ENCODE results near the gene SLC22A6. TPM values are rescaled to one million over a fixed set of nuclear protein-coding genes. Genes with fewer than 3 reads are reported as not detected.

Gene SLC22A6
- total and polyA plus RNA-seq, 3 experiments from 2014 or later: not detected

GRCh38 chr11:63001456-63001855, 16.7 kb upstream of the SLC22A6 start:
- Mint-ChIP-seq H3K4me1 (no peaks in the 10 kb centered on the region), H3K9me3 (no peaks in the 10 kb centered on the region), H3K4me3 (no peak overlapping the region), H3K27ac (no peak overlapping the region), H3K36me3 (peaks cover 0 to 3% (median 0%) of the 10 kb centered on the region in 3 donors), H3K27me3 (peaks cover 9 to 16% of the 10 kb centered on the region in 2 donors)
- CTCF ChIA-PET: no interaction called here
- no peak overlapping the region for H3K4me3 ChIP-seq (ENCODE audit: low read length)
- no peaks in the 10 kb centered on the region for H3K4me1 ChIP-seq (ENCODE audit: insufficient read depth, low read length)
- no peaks in the 10 kb centered on the region for H3K9me3 ChIP-seq (ENCODE audit: low read length)
- H3K27me3 ChIP-seq (ENCODE audit: insufficient read depth, low read length, poor library complexity, severe bottlenecking): no peaks in the 10 kb centered on the region
- H3K36me3 ChIP-seq (ENCODE audit: insufficient read depth, low read length): no peaks in the 10 kb centered on the region
- POLR2A ChIA-PET: no interaction called here
- DNase-seq: no peak
- no peak overlapping the region for H3K27ac ChIP-seq (ENCODE audit: low read depth, low read length)

GRCh38 chr11:62999649-63000048, 14.9 kb upstream of the SLC22A6 start:
- H3K27me3 Mint-ChIP-seq: peaks cover 17 to 31% of the 10 kb centered on the region in 2 donors
- ChIA-PET POLR2A (no interaction called here), CTCF (interaction anchor here (0.7 to 1.2 kb wide), 2 partner anchors 24 to 93 kb away, joined by 3 read pairs; no protein-coding TSS in a partner anchor)
- peaks cover 0 to 3% (median 0%) of the 10 kb centered on the region in 3 donors for H3K36me3 Mint-ChIP-seq
- Histone ChIP-seq H3K36me3 (ENCODE audit: insufficient read depth, low read length) (no peaks in the 10 kb centered on the region), H3K4me3 (ENCODE audit: low read length) (no peak overlapping the region), H3K27me3 (ENCODE audit: insufficient read depth, low read length, poor library complexity, severe bottlenecking) (no peaks in the 10 kb centered on the region), H3K27ac (ENCODE audit: low read depth, low read length) (no peak overlapping the region), H3K9me3 (ENCODE audit: low read length) (no peaks in the 10 kb centered on the region), H3K4me1 (ENCODE audit: insufficient read depth, low read length) (no peaks in the 10 kb centered on the region)
- no peaks in the 10 kb centered on the region for H3K9me3 Mint-ChIP-seq
- no peak for DNase-seq
- H3K4me3 Mint-ChIP-seq: no peak overlapping the region
- H3K4me1 Mint-ChIP-seq: no peaks in the 10 kb centered on the region
- H3K27ac Mint-ChIP-seq: no peak overlapping the region

GRCh38 chr11:62999156-62999555, 14.4 kb upstream of the SLC22A6 start:
- Mint-ChIP-seq H3K36me3 (peaks cover 0 to 3% (median 0%) of the 10 kb centered on the region in 3 donors), H3K9me3 (no peaks in the 10 kb centered on the region), H3K27me3 (peaks cover 18 to 34% of the 10 kb centered on the region in 2 donors), H3K4me3 (no peak overlapping the region), H3K27ac (no peak overlapping the region), H3K4me1 (no peaks in the 10 kb centered on the region)
- H3K4me1 ChIP-seq (ENCODE audit: insufficient read depth, low read length): no peaks in the 10 kb centered on the region
- no peaks in the 10 kb centered on the region for H3K36me3 ChIP-seq (ENCODE audit: insufficient read depth, low read length)
- H3K4me3 ChIP-seq (ENCODE audit: low read length): no peak overlapping the region
- ChIA-PET POLR2A (no interaction called here), CTCF (interaction anchor here (0.7 to 1.2 kb wide), 2 partner anchors 25 to 93 kb away, joined by 3 read pairs; no protein-coding TSS in a partner anchor)
- no peaks in the 10 kb centered on the region for H3K27me3 ChIP-seq (ENCODE audit: insufficient read depth, low read length, poor library complexity, severe bottlenecking)
- DNase-seq: no peak
- no peaks in the 10 kb centered on the region for H3K9me3 ChIP-seq (ENCODE audit: low read length)
- no peak overlapping the region for H3K27ac ChIP-seq (ENCODE audit: low read depth, low read length)

- Histone ChIP-seq H3K27me3 (ENCODE audit: insufficient read depth, low read length, poor library complexity, severe bottlenecking) (no peaks in the 10 kb centered on the region), H3K4me1 (ENCODE audit: insufficient read depth, low read length) (no peaks in the 10 kb centered on the region), H3K4me3 (ENCODE audit: low read length) (no peak overlapping the region), H3K36me3 (ENCODE audit: insufficient read depth, low read length) (no peaks in the 10 kb centered on the region), H3K27ac (ENCODE audit: low read depth, low read length) (no peak overlapping the region), H3K9me3 (ENCODE audit: low read length) (no peaks in the 10 kb centered on the region)
- H3K36me3 Mint-ChIP-seq: peaks cover 0 to 3% (median 0%) of the 10 kb centered on the region in 3 donors
- no peaks in the 10 kb centered on the region for H3K4me1 Mint-ChIP-seq
- CTCF ChIA-PET: no interaction called here
- H3K27me3 Mint-ChIP-seq: peaks cover 21 to 45% of the 10 kb centered on the region in 2 donors
- no peaks in the 10 kb centered on the region for H3K9me3 Mint-ChIP-seq
- H3K4me3 Mint-ChIP-seq: no peak overlapping the region
- no peak overlapping the region for H3K27ac Mint-ChIP-seq
- POLR2A ChIA-PET: no interaction called here
- no peak for DNase-seq
These were observed 11.5 kb upstream of the SLC22A6 start for GRCh38 chr11:62996271-62996670.

- no peaks in the 10 kb centered on the region for H3K9me3 ChIP-seq (ENCODE audit: low read length)
- no peaks in the 10 kb centered on the region for H3K4me1 Mint-ChIP-seq
- H3K27me3 Mint-ChIP-seq: peaks cover 20 to 49% of the 10 kb centered on the region in 2 donors
- no peak overlapping the region for H3K27ac ChIP-seq (ENCODE audit: low read depth, low read length)
- no peaks in the 10 kb centered on the region for H3K4me1 ChIP-seq (ENCODE audit: insufficient read depth, low read length)
- no peak overlapping the region for H3K27ac Mint-ChIP-seq
- H3K36me3 ChIP-seq (ENCODE audit: insufficient read depth, low read length): no peaks in the 10 kb centered on the region
- ChIA-PET POLR2A (no interaction called here), CTCF (no interaction called here)
- no peak overlapping the region for H3K4me3 Mint-ChIP-seq
- H3K27me3 ChIP-seq (ENCODE audit: insufficient read depth, low read length, poor library complexity, severe bottlenecking): no peaks in the 10 kb centered on the region
- DNase-seq: no peak
- peaks cover 0 to 3% (median 0%) of the 10 kb centered on the region in 3 donors for H3K36me3 Mint-ChIP-seq
- H3K9me3 Mint-ChIP-seq: no peaks in the 10 kb centered on the region
- no peak overlapping the region for H3K4me3 ChIP-seq (ENCODE audit: low read length)
These were observed 10.0 kb upstream of the SLC22A6 start for GRCh38 chr11:62994775-62995174.

GRCh38 chr11:62988276-62988675, 3.5 kb upstream of the SLC22A6 start:
- no peak overlapping the region for H3K27ac ChIP-seq (ENCODE audit: low read depth, low read length)
- POLR2A ChIA-PET: no interaction called here
- no peak for DNase-seq
- no peaks in the 10 kb centered on the region for H3K4me1 Mint-ChIP-seq
- H3K4me3 Mint-ChIP-seq: no peak overlapping the region
- H3K27ac Mint-ChIP-seq: no peak overlapping the region
- H3K27me3 ChIP-seq (ENCODE audit: insufficient read depth, low read length, poor library complexity, severe bottlenecking): no peaks in the 10 kb centered on the region
- no peaks in the 10 kb centered on the region for H3K9me3 ChIP-seq (ENCODE audit: low read length)
- H3K9me3 Mint-ChIP-seq: no peaks in the 10 kb centered on the region
- no peaks in the 10 kb centered on the region for H3K36me3 ChIP-seq (ENCODE audit: insufficient read depth, low read length)
- no peaks in the 10 kb centered on the region for H3K4me1 ChIP-seq (ENCODE audit: insufficient read depth, low read length)
- peaks cover 9 to 28% of the 10 kb centered on the region in 2 donors for H3K27me3 Mint-ChIP-seq
- H3K4me3 ChIP-seq (ENCODE audit: low read length): no peak overlapping the region
- no peaks in the 10 kb centered on the region for H3K36me3 Mint-ChIP-seq
- CTCF ChIA-PET: no interaction called here

GRCh38 chr11:62985041-62985750, 429 bp upstream of the SLC22A6 start:
- Mint-ChIP-seq H3K4me3 (no peak overlapping the region), H3K27me3 (peaks cover 14 to 28% of the 10 kb centered on the region in 2 donors), H3K9me3 (no peaks in the 10 kb centered on the region), H3K36me3 (no peaks in the 10 kb centered on the region), H3K4me1 (no peaks in the 10 kb centered on the region), H3K27ac (no peak overlapping the region)
- no peak for DNase-seq
- no peak overlapping the region for H3K27ac ChIP-seq (ENCODE audit: low read depth, low read length)
- ChIA-PET CTCF (no interaction called here), POLR2A (no interaction called here)
- H3K9me3 ChIP-seq (ENCODE audit: low read length): no peaks in the 10 kb centered on the region
- H3K27me3 ChIP-seq (ENCODE audit: insufficient read depth, low read length, poor library complexity, severe bottlenecking): no peaks in the 10 kb centered on the region
- no peak overlapping the region for H3K4me3 ChIP-seq (ENCODE audit: low read length)
- H3K36me3 ChIP-seq (ENCODE audit: insufficient read depth, low read length): no peaks in the 10 kb centered on the region
- H3K4me1 ChIP-seq (ENCODE audit: insufficient read depth, low read length): no peaks in the 10 kb centered on the region

GRCh38 chr11:62983536-62984199, 1.1 kb downstream of the SLC22A6 start:
- Histone ChIP-seq H3K27me3 (ENCODE audit: insufficient read depth, low read length, poor library complexity, severe bottlenecking) (no peaks in the 10 kb centered on the region), H3K4me3 (ENCODE audit: low read length) (no peak overlapping the region), H3K36me3 (ENCODE audit: insufficient read depth, low read length) (no peaks in the 10 kb centered on the region), H3K27ac (ENCODE audit: low read depth, low read length) (no peak overlapping the region), H3K4me1 (ENCODE audit: insufficient read depth, low read length) (no peaks in the 10 kb centered on the region), H3K9me3 (ENCODE audit: low read length) (no peaks in the 10 kb centered on the region)
- no peak for DNase-seq
- Mint-ChIP-seq H3K4me1 (no peaks in the 10 kb centered on the region), H3K27me3 (peaks cover 14 to 35% of the 10 kb centered on the region in 2 donors), H3K36me3 (no peaks in the 10 kb centered on the region), H3K27ac (no peak overlapping the region), H3K4me3 (no peak overlapping the region), H3K9me3 (peaks cover 0 to 2% (median 0%) of the 10 kb centered on the region in 5 donors)
- POLR2A ChIA-PET: interaction anchor here (0.5 kb wide), 1 partner anchor 503 kb away, joined by 4 read pairs; no protein-coding TSS in a partner anchor
- CTCF ChIA-PET: no interaction called here
